HUES64 (cell line): ENCODE measurements around the gene SH3BP4.

ENCODE experiments used
- H3K27ac ChIP-seq: 2 replicates; pipeline ENCODE4 v1.7.0; 2013; ENCODE audit warnings: low read depth, low read length, inconsistent platforms
- H3K27me3 ChIP-seq: 2 replicates; pipeline ENCODE4 v1.6.1; 2013; ENCODE audit warnings: mild to moderate bottlenecking, low read length; ENCODE audit not compliant: insufficient read depth
- H3K36me3 ChIP-seq: 2 replicates; pipeline ENCODE4 v1.6.1; 2013; ENCODE audit warnings: mild to moderate bottlenecking, low read length; ENCODE audit not compliant: insufficient read depth
- H3K4me1 ChIP-seq: 2 replicates; pipeline ENCODE4 v1.6.1; 2013; ENCODE audit warnings: mild to moderate bottlenecking, low read length, moderate library complexity; ENCODE audit not compliant: insufficient read depth
- H3K4me3 ChIP-seq: 2 replicates; pipeline ENCODE4 v1.5.1; 2013; ENCODE audit warnings: mild to moderate bottlenecking, low read length, moderate library complexity
- H3K9ac ChIP-seq: 2 replicates; pipeline ENCODE4 v1.6.1; 2013; ENCODE audit warnings: mild to moderate bottlenecking, low read depth, low read length
- H3K9me3 ChIP-seq: 2 replicates; pipeline ENCODE4 v1.6.1; 2013; ENCODE audit warnings: low read depth, low read length; ENCODE audit not compliant: insufficient read depth
- WGBS: fragments of 150-250, 120-280 bp; methylation state at CpG from one replicate; pipeline ENCODE4 v1.1.7; 2013; ENCODE audit warnings: missing lambda C conversion rate; 5-methylcytosine and 5-hydroxymethylcytosine counted together

Gene SH3BP4

GRCh38 chr2:234994438-234995321, 42.9 kb downstream of the SH3BP4 start:
- no peak overlapping the region for H3K4me3 ChIP-seq
- H3K36me3 ChIP-seq: peaks cover 25% of the 10 kb centered on the region
- no peaks in the 10 kb centered on the region for H3K9me3 ChIP-seq
- H3K4me1 ChIP-seq: peaks cover 39% of the 10 kb centered on the region
- no peaks in the 10 kb centered on the region for H3K27me3 ChIP-seq
- H3K27ac ChIP-seq: peak overlapping the region; percentile 84
- WGBS: 88% methylated on average over 29 of the region's 29 CpGs
- no peak overlapping the region for H3K9ac ChIP-seq

- 87% methylated on average over 24 of the region's 24 CpGs for WGBS
- peak overlapping the region; percentile 50; the same call in 1 of the 2 replicates for H3K9ac ChIP-seq
- no peak overlapping the region for H3K4me3 ChIP-seq
These were observed 43.7 kb downstream of the SH3BP4 start for GRCh38 chr2:234995332-234996068.

GRCh38 chr2:234996069-234996940, 44.5 kb downstream of the SH3BP4 start:
- no peak overlapping the region for H3K4me3 ChIP-seq
- peak overlapping the region; percentile 55; the same call in 1 of the 2 replicates for H3K9ac ChIP-seq
- 54% methylated on average over 18 of the region's 18 CpGs for WGBS
- H3K27ac ChIP-seq: peak overlapping the region; percentile 84
- no peaks in the 10 kb centered on the region for H3K9me3 ChIP-seq
- peaks cover 25% of the 10 kb centered on the region for H3K36me3 ChIP-seq
- H3K27me3 ChIP-seq: no peaks in the 10 kb centered on the region
- H3K4me1 ChIP-seq: peaks cover 39% of the 10 kb centered on the region

More at GRCh38 chr2:234995332-234996068, 43.7 kb downstream of the SH3BP4 start:
- Histone ChIP-seq H3K9me3 (no peaks in the 10 kb centered on the region), H3K4me1 (peaks cover 39% of the 10 kb centered on the region), H3K27ac (peak overlapping the region; percentile 84), H3K27me3 (no peaks in the 10 kb centered on the region), H3K36me3 (peaks cover 25% of the 10 kb centered on the region)

- Histone ChIP-seq H3K9ac (peak overlapping the region; percentile 55; the same call in 1 of the 2 replicates), H3K4me1 (peaks cover 39% of the 10 kb centered on the region), H3K4me3 (no peak overlapping the region), H3K9me3 (no peaks in the 10 kb centered on the region), H3K36me3 (peaks cover 25% of the 10 kb centered on the region), H3K27me3 (no peaks in the 10 kb centered on the region), H3K27ac (peak overlapping the region; percentile 84)
- 93% methylated on average over 13 of the region's 13 CpGs for WGBS
These were observed 45.1 kb downstream of the SH3BP4 start for GRCh38 chr2:234996941-234997270.

- peaks cover 29% of the 10 kb centered on the region for H3K36me3 ChIP-seq
- peaks cover 39% of the 10 kb centered on the region for H3K4me1 ChIP-seq
- 92% methylated on average over 8 of the region's 8 CpGs for WGBS
- H3K27me3 ChIP-seq: no peaks in the 10 kb centered on the region
- no peaks in the 10 kb centered on the region for H3K9me3 ChIP-seq
- H3K4me3 ChIP-seq: no peak overlapping the region
- peak overlapping the region; percentile 47; the same call in 1 of the 2 replicates for H3K27ac ChIP-seq
- no peak overlapping the region for H3K9ac ChIP-seq
These were observed 45.6 kb downstream of the SH3BP4 start for GRCh38 chr2:234997389-234997788.

GRCh38 chr2:234998404-234999211, 46.8 kb downstream of the SH3BP4 start:
- no peaks in the 10 kb centered on the region for H3K9me3 ChIP-seq
- peaks cover 31% of the 10 kb centered on the region for H3K36me3 ChIP-seq
- H3K9ac ChIP-seq: no peak overlapping the region
- peaks cover 39% of the 10 kb centered on the region for H3K4me1 ChIP-seq
- H3K4me3 ChIP-seq: no peak overlapping the region
- 84% methylated on average over 29 of the region's 29 CpGs for WGBS
- peak overlapping the region; percentile 6; the same call in 1 of the 2 replicates for H3K27ac ChIP-seq
- no peaks in the 10 kb centered on the region for H3K27me3 ChIP-seq

GRCh38 chr2:234999740-235000425, 48.1 kb downstream of the SH3BP4 start:
- Histone ChIP-seq H3K27me3 (no peaks in the 10 kb centered on the region), H3K27ac (no peak overlapping the region), H3K4me3 (no peak overlapping the region), H3K9me3 (no peaks in the 10 kb centered on the region), H3K9ac (no peak overlapping the region), H3K4me1 (peaks cover 30% of the 10 kb centered on the region), H3K36me3 (peaks cover 31% of the 10 kb centered on the region)
- WGBS: 79% methylated on average over 11 of the region's 11 CpGs

GRCh38 chr2:235000426-235001236, 48.8 kb downstream of the SH3BP4 start:
- H3K4me3 ChIP-seq: no peak overlapping the region
- no peaks in the 10 kb centered on the region for H3K9me3 ChIP-seq
- no peak overlapping the region for H3K9ac ChIP-seq
- H3K27me3 ChIP-seq: no peaks in the 10 kb centered on the region
- H3K27ac ChIP-seq: no peak overlapping the region
- 90% methylated on average over 20 of the region's 20 CpGs for WGBS
- H3K4me1 ChIP-seq: peaks cover 30% of the 10 kb centered on the region
- H3K36me3 ChIP-seq: peaks cover 25% of the 10 kb centered on the region

- H3K9ac ChIP-seq: no peak overlapping the region
- no peak overlapping the region for H3K4me3 ChIP-seq
- no peaks in the 10 kb centered on the region for H3K9me3 ChIP-seq
- no peak overlapping the region for H3K27ac ChIP-seq
- H3K4me1 ChIP-seq: peaks cover 29% of the 10 kb centered on the region
- 93% methylated on average over 25 of the region's 25 CpGs for WGBS
- H3K36me3 ChIP-seq: peaks cover 25% of the 10 kb centered on the region
- H3K27me3 ChIP-seq: no peaks in the 10 kb centered on the region
These were observed 49.7 kb downstream of the SH3BP4 start for GRCh38 chr2:235001237-235002133.
